Activated CD4-positive, alpha-beta T cell treated with anti-CD3 and anti-CD28 coated beads, Interleukin-2, Interleukin-4, amounts not matched to agents 100 ng/mL and 50 ng/mL, durations not matched to agents 16 hours and 8 hours (primary cell): Measurements from ENCODE around the gene PTPN7.
A peak's percentile ranks its signal among the peaks of the same experiment; 100 is the strongest.
"Not testable (repeated sequence)": the region's sequence is repeated elsewhere in the genome, so short reads cannot be mapped to it uniquely, and the experiment has no call there.

ENCODE experiments used
- DNase-seq: peaks from one replicate; pipeline ENCODE4 v3.0.0-alpha.2; 2020; ENCODE audit warnings: low spot score

PTPN7 gene

DNA sequence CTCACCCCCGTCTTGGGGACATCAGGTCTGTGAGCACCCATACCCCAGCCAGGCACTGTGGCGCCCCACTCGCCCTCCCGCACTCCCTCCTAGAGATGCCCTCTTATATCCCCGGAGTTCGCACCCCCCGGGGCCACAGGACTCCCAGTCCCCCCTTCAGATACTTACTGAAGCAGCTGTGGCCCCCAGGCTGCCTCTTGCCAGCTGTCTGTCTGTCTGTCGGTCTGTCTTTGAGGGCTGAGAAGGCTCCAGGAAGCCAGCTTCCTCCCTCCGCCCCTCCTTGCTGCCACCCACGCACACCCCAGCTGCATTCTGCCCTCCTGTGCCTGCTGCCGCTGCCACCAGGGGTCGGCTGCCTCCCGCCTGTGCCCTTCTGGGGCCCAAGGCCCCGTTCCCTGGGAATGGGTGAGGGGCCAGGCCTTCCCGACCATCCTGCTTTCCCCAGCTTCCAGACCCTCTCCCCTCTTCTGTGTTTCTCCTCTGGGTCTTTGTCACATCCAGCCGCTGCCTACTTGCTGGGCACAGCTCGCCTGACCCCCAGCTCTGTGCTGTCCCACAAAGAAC is at the start of gene PTPN7:
Gene PTPN7, minus strand, starts transcription at position 226 of the 564 bp plus-strand sequence. CDS start 1,200 bp downstream, outside the sequence.
- peak; percentile 89 for DNase-seq

DNA sequence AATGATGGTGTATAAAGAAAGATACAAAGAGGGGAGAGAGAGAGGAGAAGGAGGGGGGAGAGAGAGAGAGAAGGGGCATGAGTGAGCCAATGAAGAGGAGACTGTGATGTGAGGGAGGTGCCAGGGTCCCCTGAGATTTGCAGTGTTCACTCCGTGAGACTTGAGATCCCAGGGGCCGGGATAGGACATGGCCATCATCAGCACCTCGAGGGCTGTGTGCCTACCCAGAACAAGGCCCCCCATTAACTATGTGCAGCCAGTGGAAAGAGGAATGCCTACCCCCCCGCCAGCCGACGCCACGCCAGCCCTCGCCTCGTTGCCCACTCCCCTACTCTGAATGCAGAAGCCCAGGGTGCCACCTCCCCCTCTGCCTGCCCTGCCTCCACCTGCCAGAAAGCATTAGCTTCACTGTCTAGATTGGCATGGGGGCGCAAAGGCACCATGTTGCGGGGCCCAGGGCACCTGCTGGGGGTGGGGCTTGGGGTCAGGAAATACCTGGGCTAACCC is 48.0 kb upstream of the PTPN7 start:
- DNase-seq = no peak

DNA sequence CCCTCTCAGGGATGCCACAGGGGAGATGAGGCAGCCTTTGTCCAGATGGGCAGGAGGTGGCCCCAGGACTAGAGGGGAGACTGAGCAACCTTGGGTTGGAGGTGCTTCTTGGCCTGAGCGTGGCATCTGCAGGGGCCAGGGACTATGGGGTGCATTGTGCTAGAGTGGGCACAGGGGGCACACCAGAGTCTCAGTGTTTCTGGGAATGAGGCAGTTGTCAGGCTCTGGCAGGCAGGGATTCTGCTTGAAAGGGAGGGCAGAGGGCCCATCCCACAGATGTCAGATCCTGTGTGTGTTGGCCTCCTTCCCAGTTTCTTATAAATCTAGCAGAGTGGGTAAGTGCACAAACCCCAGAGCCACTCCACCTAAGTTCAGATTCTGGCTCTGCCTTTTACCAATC is 46.9 kb upstream of the PTPN7 start:
- no peak for DNase-seq

DNA sequence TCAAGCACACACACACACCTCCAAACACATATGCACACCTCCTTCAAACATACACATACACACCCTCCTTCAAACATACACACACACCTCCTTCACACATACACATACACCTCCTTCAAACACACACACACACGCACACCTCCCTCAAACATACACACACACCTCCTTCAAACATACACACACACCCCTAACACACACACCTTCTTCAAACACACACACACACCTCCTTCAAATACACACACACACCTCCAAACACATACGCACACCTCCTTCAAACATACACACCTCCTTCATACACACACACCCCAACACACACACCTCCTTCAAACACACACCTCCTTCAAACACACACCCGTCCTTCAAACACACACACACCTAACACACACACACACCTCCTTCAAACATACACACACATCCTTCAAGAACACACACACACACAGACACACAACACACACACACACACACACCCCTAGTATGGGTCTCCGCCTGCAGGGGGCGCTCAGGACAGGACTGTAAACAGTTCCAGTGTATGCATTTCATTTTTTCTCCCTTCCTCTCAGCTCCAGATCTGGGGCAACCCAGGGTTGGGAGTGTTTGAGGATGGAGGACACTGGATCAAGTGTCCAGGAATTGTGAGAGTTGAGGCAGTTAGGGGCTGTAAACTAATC is 45.3 kb upstream of the PTPN7 start:
- DNase-seq = no peak

DNA sequence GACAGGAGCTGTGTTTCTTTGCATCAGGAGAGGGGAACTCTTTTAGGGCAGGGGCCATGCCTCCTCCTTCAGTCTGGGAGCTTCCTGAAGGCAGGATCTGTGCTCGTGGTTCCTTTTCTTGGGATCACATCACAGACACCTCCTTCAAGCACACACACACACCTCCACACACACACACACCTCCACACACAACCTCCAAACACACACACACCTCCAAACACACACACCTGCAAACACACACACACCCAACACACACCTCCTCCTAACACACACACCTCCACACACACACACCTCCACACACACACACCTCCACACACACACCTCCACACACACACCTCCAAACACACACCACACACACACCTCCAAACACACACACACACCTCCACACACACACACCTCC is 43.7 kb upstream of the PTPN7 start:
- no peak for DNase-seq

DNA sequence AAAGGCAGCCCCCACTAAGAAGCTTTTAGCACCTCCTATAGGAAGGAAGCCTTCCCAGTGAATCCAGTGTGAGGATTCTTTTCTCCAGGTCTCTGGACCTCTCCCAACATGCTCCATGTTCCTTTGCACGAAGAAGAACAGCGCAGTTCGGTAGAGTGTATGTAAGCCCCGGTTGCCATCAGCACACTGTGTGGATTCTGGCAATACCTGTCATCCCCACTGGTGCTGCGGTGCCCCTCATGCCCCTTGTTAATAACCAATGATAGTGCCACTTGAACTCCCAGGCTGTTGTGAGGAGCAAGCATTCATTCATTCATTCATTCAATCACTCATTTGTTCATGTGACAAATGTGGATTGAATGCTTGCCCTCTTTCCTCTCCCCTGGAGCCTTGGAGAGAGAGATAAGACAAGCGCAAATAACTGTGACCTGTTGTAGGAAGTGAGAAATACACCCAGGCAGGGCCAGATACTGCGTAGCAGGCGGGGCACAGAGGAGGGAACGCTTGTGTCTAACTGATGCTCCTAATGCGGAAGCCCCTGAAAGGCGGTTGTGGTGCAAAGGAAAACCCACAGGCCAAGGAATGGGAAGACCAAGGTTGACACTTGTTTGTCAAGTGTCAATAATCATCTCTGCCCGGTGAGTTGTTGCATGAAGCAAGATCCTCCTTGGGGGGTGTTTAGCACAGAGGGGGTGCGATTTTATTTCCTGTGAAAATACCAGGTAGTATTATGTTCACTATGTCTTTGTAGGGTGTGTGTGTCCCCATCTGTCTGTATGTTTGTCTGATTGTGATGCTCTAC is 43.0 kb upstream of the PTPN7 start:
- no peak for DNase-seq

DNA sequence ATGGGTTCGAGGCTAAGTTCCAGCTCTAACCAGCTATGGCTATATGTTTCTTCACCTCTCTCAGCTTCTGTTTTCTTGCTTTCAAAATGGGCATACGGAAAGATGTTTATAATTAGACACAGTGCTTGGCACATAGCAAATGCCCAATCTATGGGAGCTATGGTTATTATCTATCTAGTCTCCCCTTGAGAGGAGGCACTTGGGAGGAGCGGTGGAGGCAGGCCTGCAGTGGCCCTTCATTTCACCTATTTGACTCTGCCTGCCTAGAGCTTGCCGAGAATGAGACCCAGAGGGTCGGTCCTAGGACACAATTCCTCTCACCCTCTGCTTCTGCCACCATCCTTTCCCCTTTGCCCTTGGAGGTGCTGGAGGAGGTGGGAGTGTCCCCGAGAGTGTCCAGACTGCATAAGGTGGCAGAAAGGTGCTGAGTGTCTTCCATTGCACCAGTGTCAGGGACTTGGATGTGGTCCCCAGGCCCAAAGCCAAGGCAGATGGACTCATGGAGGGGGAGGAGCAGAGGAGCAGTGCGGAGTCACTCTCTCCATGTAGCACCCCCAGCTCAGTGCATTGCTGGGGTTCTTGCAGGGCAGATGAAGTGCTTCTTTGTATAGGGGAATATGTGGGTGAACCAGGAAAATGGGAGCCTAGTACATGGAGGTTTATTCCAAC is 42.2 kb upstream of the PTPN7 start:
- DNase-seq = no peak

DNA sequence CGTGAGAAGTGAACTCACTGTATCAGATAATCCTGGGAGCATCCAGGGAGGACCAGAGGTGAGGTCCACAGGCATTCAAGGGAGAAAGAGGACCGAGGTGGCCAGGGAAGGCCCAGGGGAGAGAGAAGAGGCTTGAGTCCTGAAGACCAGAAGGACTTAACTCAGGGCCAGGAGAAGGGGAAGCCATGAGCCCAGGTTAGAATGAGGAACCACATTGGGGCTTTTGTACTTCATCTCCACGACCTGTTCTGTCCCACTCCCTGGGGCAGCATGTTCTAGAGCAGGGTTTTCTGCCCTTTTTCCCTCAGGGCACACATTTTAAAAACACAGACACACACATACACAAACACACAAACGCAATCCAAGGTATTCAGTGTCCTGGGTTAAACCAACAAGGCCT is 41.6 kb upstream of the PTPN7 start:
- DNase-seq = no peak

DNA sequence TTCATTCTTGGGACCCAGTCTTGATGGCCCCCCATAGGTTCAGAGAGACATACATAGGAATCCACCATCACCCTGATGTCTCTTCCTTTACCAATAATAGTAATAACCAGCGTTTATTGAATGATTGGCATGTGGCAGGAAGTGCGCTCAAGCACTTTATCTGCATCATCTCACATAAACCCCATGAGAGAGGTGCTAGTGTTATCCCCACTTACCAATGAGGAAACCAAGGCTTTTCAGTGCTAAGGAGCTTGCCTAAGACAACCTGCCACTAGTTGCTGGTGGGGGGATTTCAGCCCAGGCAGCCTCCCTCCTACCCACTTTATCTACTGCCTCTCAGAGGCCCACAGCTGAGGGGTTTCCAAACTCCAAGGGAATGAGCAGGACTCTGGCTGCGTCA is 40.9 kb upstream of the PTPN7 start:
- no peak for DNase-seq

DNA sequence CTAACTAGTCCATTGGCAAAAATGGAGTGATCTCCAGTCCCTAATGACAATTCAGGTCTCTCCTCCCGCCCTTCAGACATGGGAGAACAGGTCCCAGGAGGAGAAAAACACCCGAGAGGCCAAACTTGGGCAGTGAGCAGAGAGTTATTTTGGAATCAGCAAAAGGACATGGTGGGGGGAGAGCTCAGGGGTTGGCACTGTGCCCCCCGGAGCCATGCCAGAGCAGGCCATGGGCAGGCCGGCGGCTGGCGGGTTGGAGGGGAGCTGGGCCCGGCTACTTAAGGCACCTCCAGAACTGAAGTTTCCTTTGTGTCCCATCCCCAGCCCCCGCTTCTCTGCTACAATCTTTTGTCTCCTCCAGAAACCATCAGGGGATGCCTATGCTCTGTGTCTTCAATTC is 40.3 kb upstream of the PTPN7 start:
- no peak for DNase-seq

DNA sequence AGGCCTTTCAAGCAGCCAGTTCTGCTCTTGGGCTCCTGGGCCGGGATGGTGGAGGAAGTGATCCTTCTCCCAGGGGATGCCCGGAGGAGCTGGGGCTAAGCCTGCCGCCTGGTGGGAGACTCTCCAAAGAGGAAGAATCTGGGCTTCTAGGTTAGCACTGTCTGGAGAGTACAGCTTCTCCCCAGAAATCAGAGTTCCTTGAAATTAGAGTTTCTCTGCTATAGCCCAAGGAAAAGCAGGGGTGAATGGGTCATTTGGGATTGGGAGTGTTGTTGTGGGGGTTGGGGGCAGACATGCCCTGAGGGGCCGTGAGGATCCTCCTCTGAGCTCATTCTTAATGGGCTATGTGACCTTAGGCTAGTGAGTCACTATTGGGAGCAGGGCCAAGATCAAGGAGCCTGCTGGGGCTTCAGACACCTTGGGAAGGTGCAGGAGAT is 39.7 kb upstream of the PTPN7 start:
- no peak for DNase-seq

DNA sequence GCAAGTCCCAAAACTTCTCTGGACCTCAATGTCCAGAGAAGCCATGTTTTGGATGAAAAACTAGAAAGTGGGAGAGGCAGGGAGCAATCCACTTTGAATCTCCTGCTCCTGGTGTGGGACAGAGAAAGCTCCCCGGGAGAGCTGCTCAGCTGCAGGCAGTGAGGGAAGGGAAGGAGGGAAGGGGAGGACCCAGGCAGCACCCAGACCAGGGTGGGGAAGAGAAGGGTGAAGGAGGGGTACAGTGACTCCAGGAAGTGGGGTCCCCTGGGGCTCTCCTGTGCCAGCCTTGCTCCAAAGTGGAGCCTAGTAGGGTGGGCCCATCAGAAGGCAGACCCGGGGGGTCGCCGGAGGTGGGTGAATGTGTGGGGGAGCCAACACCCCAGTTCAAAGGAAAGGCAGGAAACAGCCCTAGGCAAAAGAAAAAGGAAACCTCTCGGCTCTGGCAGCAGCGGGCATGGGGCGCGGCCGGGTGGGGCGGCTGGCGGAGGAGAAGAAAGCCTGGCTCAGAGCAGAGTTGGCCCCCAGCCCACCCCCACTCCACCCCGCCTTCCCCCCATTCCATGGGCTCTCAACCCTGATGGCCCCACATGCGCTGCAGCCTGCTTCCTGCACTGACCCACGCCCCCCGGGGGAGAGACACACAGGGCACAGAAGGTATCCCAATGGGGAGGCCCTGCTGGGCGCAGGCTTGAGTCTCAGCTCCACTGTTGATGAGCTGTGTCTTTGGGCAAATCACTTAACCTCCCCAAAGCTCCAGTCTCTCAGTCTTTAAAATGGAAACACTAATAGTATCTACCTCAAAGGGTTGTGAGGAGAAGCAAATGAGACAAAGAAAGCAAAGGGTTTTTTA is 38.9 kb upstream of the PTPN7 start:
- DNase-seq = no peak

DNA sequence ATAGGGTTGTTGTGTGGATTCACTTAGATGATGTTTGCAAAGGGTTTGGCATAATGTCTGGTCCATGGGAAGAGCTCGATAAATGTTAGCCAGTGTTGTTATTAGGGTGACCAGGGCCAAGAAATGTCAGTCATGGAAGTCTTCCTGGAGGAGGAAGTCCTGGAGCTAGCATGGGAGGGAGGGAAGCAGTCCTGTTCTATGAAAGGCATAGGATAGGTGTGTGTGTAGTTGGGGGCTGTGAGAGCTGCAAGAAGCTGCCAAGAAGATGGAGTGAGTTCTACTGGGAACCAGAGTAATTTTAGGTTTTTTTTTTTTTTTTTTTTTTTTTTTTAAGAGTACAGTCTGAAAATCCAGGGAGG is 37.9 kb upstream of the PTPN7 start:
- no peak for DNase-seq

DNA sequence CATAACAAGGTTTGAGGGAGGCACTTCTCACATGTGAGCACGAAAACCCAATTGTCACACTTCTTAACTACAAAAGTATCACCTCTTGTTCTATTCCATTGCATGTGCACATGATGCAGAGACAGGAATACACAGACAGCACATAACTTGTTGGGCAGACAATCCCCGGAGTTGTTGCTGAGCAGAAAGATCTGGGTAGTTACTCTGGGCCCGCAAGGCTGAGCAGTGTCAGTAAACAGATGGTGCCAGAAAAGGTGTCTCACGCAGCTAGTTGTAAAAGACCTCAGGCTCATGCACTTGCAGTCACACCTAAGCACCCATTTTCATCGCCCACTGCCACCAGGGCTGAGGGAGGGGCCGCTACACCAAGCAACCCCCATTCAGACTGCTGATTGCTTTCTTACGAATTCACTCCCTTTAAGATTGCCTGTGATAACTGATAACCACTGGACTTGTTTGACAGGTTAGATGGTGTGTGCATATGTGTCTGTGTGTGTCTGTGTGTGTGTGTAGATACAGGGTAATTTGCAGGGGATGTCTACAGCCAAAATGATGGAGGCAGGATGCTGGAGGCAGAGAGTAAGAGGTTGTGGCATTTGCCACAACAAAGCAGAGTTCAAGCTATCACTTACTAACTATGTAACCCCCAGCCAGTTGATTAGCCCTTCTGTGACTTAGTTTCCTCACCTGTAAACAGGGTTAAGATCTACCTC is 37.4 kb upstream of the PTPN7 start:
- no peak for DNase-seq

DNA sequence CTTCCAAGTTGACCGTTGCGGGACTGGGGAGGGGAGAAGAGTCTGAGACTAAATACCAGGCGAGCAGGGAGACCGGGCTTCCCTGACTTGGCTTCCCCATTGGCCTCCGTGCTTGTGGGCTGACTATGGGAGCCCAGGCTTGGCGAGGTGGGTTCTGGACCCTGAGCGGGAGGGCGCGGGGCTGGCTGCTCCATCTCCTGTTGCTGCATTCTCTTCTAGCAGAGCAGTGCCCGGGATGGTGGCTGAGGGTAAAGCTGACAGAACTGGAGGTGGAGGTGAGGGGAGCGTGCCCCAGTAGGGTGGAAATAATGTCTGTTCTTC is 33.9 kb upstream of the PTPN7 start:
- DNase-seq = no peak

DNA sequence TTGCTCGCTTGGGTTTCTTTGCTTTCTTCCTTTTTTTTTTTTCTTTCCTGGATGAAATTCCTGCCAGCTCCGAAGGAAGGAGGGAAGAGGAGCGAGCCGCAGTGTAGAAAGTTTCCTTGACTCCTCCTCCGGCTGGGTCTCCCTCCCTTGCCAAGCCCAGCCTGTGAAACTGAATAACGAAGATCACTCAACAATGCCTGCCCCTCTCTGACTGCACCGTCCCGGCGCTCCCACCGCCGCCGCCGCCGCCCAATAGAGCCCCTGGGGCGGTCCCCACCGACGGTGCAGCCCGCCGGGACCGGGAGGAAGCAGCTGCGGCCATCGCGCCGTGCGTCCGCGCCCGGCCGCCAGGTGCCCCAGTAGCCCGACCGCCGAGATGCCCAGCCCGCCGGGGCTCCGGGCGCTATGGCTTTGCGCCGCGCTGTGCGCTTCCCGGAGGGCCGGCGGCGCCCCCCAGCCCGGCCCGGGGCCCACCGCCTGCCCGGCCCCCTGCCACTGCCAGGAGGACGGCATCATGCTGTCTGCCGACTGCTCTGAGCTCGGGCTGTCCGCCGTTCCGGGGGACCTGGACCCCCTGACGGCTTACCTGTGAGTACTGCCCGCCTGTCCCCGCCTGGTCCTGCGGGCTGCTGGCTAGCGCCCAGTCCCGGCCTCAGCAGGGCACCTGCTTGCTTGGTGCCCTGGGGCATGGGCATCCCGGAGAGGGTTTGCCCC is 33.4 kb upstream of the PTPN7 start, which contains the start of gene LGR6:
Gene LGR6, plus strand, starts transcription at position 186 of the 714 bp plus-strand sequence. Its CDS starts 191 bp downstream, at position 377.
- DNase-seq = no peak

DNA sequence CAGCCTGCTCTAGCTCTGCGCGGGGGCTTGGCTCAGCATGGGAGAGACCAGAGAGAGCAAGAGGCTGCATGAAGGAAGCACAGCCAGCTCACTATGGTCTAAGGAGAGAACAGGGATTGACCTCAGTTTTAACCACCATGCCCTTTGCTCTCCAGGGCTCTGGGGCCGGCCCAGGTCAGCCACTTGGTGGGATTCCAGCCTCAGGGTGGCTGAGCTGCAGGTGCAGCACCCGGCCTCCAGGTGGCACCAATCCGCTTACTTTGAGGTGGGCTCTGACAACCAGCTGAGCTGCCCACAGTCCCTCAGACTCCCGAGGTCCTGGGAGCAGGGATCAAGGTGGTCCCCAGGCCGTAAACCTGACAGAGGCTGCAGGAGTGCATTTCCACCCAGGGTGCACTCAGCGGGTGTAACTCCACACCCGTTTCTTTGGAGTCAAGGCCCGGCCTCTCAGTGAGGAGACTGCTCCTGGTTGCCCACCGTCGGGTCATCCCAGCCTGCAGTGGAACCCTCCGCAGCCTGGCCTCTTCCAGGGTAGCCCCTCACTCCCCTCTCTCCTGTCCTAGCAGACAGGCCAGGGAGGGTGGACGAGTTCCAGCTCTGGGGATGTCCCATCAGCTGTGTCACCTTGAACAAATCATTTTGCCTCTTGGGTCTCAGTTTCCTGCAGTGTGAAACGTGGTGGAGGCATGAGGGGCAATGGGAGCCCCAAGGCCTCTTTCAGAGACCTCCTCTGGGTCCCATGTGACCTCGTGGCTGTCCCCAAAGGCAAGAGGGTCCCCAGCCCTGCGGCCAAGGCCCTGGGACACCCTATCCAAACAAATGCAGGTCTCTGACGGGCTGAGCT is 32.6 kb upstream of the PTPN7 start:
- peak; percentile 38 for DNase-seq

DNA sequence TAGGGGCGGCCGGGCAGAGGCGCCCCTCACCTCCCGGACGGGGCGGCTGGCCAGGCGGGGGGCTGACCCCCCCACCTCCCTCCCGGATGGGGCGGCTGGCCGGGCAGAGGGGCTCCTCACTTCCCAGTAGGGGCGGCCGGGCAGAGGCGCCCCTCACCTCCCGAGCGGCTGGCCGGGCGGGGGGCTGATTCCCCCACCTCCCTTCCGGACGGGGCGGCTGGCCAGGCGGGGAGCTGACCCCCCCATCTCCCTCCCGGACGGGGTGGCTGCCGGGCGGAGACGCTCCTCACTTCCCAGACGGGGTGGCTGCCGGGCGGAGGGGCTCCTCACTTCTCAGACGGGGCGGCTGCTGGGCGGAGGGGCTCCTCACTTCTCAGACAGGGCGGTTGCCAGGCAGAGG is 31.0 kb upstream of the PTPN7 start:
- DNase-seq = not testable (repeated sequence)

DNA sequence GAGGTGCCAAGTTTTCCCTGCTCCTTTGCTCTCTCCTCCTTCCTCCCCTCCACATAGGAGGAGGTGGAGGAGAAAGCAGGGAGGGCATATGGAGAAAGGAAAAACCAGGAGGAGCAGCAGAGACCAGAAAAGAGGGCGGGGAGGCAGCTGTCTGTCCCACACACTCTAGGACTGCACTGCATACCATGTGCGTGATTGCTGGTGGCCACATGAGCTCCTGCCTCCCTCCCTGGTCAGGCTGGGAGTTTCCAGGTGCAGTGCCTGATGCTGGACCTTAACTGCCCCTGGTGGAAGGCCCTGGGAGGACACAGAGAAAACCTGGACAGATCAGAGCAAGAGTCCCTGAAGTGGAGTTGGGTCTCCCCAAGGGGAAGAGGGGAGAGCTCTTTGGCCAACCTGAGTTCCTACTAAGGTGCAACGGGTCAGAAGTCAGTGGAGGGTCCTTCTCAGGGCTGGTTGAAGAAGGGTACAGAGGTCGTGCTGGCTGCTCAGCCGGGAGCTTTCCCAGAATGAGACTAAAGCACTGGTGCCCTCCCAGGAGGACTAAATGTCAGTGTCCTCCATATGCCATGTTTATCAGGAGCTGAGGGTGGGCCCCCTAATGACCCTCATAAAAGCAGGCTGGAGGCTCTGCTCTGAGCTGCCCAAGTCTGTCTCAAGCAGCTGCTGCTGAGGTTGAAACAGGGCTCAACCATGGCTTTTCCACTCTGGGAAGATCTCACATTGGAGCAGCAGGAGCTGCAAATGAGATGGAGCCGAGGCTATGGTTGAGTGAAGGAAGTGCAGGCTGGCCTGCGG is 29.7 kb upstream of the PTPN7 start:
- DNase-seq = no peak
